ENCODE data around the gene KRTAP13-4.

GRCh38 chr21:30395731-30396130 is 34.3 kb upstream of the KRTAP13-4 start, which contains the start of gene KRTAP13-1:
- TF ChIP-seq, protein P1, sequence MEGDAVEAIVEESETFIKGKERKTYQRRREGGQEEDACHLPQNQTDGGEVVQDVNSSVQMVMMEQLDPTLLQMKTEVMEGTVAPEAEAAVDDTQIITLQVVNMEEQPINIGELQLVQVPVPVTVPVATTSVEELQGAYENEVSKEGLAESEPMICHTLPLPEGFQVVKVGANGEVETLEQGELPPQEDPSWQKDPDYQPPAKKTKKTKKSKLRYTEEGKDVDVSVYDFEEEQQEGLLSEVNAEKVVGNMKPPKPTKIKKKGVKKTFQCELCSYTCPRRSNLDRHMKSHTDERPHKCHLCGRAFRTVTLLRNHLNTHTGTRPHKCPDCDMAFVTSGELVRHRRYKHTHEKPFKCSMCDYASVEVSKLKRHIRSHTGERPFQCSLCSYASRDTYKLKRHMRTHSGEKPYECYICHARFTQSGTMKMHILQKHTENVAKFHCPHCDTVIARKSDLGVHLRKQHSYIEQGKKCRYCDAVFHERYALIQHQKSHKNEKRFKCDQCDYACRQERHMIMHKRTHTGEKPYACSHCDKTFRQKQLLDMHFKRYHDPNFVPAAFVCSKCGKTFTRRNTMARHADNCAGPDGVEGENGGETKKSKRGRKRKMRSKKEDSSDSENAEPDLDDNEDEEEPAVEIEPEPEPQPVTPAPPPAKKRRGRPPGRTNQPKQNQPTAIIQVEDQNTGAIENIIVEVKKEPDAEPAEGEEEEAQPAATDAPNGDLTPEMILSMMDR (IDR thresholded peaks at IDR 0.05), result no peak
- no peak for TF ChIP-seq EP300 (IDR thresholded peaks at IDR 0.05)
